Neural cell (in vitro differentiated cells): ENCODE results near the gene URAD.
"Not testable (repeated sequence)": the region's sequence is repeated elsewhere in the genome, so short reads cannot be mapped to it uniquely, and the experiment has no call there.

ENCODE experiments used
- SMC3 ChIP-seq: fragments of 450-650 bp; conservative IDR thresholded peaks from 2 replicates; pipeline ENCODE4 v1.6.1; 2014; ENCODE audit warnings: antibody characterized with exemption, mild to moderate bottlenecking, moderate library complexity; ENCODE audit not compliant: poor library complexity
- TF ChIP-seq, protein P1 (sequence below): fragments of 450-650 bp; IDR thresholded peaks from 2 replicates; pipeline ENCODE4 v1.5.1; 2014; ENCODE audit warnings: antibody characterized with exemption, mild to moderate bottlenecking, moderate library complexity; ENCODE audit not compliant: poor library complexity, severe bottlenecking

DNA sequence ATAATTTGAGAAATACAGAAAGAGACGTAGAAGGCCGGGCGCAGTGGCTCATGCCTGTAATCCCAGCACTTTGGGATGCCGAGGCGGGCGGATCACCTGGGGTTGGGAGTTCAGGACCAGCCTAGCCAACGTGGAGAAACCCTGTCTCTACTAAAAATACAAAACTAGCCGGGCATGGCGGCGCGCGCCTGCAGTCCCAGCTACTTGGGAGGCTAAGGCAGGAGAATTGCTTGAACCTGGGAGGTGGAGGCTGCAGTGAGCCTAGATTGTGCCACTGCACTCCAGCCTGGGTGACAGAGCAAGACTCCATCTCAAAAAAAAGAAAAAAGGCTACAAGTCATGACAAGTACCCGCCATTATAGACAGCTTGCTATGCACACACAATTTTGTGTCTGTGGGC lies 16.5 kb upstream of the URAD start:
- TF ChIP-seq, protein P1, sequence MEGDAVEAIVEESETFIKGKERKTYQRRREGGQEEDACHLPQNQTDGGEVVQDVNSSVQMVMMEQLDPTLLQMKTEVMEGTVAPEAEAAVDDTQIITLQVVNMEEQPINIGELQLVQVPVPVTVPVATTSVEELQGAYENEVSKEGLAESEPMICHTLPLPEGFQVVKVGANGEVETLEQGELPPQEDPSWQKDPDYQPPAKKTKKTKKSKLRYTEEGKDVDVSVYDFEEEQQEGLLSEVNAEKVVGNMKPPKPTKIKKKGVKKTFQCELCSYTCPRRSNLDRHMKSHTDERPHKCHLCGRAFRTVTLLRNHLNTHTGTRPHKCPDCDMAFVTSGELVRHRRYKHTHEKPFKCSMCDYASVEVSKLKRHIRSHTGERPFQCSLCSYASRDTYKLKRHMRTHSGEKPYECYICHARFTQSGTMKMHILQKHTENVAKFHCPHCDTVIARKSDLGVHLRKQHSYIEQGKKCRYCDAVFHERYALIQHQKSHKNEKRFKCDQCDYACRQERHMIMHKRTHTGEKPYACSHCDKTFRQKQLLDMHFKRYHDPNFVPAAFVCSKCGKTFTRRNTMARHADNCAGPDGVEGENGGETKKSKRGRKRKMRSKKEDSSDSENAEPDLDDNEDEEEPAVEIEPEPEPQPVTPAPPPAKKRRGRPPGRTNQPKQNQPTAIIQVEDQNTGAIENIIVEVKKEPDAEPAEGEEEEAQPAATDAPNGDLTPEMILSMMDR: not testable (repeated sequence)
- TF ChIP-seq SMC3: not testable (repeated sequence)
